MM.1S (cell line): ENCODE measurements around the gene IMMT.

ENCODE experiments used
- EZH2 ChIP-seq: fragments of 300-600 bp; sonication (generic); optimal IDR thresholded peaks from 2 replicates; pipeline ENCODE3; 2017; ENCODE audit warnings: low read depth, mild to moderate bottlenecking, antibody characterized with exemption, low read length, mixed read lengths
- EZH2phosphoT487 ChIP-seq: fragments of 300-600 bp; sonication (generic); IDR thresholded peaks from 2 replicates; pipeline ENCODE4 v1.6.1; 2018; ENCODE audit warnings: antibody characterized with exemption, low read length
- TF ChIP-seq, protein P1 (sequence below): fragments of 300-600 bp; sonication (generic); IDR thresholded peaks from 2 replicates; pipeline ENCODE4 v1.5.1; 2016; ENCODE audit warnings: antibody characterized with exemption, low read length, mixed read lengths

- TF ChIP-seq EZH2, result no peak
- TF ChIP-seq, protein P1, sequence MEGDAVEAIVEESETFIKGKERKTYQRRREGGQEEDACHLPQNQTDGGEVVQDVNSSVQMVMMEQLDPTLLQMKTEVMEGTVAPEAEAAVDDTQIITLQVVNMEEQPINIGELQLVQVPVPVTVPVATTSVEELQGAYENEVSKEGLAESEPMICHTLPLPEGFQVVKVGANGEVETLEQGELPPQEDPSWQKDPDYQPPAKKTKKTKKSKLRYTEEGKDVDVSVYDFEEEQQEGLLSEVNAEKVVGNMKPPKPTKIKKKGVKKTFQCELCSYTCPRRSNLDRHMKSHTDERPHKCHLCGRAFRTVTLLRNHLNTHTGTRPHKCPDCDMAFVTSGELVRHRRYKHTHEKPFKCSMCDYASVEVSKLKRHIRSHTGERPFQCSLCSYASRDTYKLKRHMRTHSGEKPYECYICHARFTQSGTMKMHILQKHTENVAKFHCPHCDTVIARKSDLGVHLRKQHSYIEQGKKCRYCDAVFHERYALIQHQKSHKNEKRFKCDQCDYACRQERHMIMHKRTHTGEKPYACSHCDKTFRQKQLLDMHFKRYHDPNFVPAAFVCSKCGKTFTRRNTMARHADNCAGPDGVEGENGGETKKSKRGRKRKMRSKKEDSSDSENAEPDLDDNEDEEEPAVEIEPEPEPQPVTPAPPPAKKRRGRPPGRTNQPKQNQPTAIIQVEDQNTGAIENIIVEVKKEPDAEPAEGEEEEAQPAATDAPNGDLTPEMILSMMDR, result no peak
- no peak for TF ChIP-seq EZH2phosphoT487
These were observed 55.3 kb downstream of the IMMT start for GRCh38 chr2:86139981-86140380.
